T-helper 9 cell (primary cell): ENCODE measurements around the gene SPSB3.

Source experiments
- DNase-seq: peaks from one replicate; pipeline ENCODE4 v3.0.0-alpha.2; 2020

SPSB3 gene

DNA sequence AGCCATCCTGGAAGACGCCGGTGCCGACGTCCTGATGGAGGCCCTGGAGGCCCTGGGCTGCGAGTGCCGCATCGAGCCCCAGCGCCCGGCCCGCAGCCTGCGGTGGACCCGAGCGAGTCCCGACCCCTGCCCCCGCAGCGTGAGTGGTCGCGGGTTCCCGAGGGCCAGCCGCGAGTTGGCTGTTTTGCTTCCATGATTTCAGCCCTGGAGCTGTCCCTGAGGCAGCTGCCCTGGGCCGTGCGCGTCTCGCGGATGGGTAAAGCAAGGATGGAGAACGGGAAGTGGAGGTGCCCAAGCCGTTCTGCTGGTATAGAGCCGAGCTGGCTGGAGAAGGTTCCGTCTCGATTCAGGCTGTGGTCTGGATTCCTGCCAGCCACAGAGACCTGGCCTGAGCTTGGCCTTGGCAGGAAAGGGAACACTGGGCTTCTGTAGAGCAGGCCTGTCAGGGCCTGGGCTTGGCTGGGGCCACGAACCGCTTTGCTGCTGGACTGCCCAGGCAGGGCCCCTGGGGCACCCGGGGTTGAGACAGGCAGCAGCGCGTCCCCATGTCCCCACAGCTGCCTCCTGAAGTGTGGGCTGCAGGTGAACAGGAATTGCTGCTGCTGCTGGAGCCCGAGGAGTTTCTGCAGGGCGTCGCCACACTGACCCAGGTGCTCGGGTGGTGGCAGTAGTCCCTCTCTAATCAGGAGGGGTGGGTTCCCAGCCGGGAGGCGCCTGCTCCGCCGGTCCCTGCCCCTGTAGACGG lies 8.5 kb downstream of the SPSB3 start:
- no peak for DNase-seq

DNA sequence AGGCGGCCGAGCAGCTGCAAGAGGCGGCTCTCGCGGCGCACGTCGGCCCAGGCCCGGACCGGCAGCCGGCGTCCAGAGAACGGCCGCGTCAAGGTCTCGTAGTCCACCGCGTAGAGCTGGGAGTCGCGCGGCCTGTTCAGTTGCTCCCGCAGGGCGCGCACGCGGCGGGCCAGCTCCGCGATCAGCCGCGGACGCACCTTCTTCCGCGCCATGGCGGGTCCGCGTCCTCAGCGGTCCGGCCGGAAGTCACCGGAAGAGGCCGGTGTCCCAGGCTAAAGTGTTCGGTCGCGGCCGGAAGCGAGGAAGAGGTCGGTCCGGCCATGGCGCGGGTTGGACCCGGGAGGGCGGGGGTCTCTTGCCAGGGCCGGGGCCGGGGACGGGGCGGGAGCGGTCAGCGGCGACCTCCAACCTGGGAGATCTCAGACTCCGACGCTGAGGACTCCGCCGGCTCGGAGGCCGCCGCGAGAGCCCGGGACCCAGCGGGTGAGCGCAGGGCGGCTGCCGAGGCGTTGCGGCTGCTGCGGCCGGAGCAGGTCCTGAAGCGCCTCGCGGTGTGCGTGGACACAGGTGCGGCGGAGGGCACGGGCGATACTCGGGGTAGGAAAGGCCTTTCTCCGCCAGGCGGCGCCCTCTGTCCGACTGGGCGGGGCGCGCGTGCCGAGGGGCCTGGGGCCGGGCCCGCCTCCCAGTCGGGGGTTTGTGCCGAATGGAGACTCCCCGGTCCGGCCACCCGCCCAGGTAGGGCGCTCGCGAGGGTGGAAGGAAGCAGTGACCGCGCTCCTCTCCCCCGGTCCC lies 9.3 kb downstream of the SPSB3 start, which contains the start of gene MRPS34:
MRPS34 (minus strand) TSS at position 227 of the 795 bp plus-strand sequence; CDS start at position 212, 15 bp downstream.
- DNase-seq, result peak; percentile 79

DNA sequence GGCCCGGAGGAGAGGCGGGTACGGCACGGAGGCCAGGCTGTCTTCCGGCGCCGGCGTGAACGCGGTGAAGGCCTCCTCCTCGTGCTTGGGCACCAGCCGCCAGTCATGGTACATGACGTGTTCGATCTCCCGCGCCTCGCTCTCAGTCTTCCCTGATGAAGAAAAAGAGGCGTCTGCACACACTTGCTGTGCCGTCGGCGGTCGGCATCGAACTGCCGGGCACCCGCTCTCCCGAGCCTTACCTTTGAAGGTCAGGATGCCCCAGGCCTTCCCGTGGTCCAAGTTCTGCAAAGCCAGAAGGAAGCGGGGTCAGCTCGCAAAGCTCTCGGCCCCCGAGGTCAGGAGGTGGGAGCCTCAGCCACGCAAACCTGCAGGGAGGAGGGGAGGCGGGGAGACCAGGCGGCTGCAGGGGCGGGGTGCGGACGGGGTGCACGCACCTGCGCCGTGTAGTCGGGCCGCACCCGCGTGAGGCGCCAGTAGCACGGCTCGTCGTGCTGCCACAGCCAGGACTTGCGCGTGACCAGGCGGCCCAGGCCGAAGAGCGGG lies 9.9 kb downstream of the SPSB3 start, which contains the start of gene EME2:
EME2 (plus strand) TSS at position 449 of the 546 bp plus-strand sequence. CDS start 418 bp downstream, outside the sequence.
- DNase-seq, result peak; percentile 37

DNA sequence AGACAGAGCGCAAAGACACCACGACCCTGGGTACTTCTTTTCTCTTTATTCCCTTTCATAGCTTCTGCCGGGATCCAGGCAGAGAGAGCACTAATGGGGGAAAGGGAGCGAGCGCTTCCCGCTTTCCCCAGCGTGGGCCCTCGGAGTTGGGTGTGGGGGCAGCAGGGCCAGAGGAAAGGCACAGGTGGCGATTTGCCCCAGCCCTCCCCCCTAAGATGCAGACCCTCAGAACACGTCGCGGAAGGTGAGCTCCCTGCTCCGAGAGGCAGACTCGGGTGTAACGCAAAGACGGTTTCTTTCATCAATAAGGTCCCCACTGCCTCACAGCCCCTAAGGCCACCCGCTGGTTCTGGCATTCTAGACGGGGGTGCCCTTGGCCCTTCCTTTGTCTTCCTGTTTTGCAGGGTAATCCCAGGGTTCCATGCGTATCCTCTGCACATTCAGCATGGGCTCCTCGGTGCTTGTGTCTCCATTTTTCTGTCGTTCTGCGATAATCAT lies 10.5 kb downstream of the SPSB3 start:
- DNase-seq, result no peak

DNA sequence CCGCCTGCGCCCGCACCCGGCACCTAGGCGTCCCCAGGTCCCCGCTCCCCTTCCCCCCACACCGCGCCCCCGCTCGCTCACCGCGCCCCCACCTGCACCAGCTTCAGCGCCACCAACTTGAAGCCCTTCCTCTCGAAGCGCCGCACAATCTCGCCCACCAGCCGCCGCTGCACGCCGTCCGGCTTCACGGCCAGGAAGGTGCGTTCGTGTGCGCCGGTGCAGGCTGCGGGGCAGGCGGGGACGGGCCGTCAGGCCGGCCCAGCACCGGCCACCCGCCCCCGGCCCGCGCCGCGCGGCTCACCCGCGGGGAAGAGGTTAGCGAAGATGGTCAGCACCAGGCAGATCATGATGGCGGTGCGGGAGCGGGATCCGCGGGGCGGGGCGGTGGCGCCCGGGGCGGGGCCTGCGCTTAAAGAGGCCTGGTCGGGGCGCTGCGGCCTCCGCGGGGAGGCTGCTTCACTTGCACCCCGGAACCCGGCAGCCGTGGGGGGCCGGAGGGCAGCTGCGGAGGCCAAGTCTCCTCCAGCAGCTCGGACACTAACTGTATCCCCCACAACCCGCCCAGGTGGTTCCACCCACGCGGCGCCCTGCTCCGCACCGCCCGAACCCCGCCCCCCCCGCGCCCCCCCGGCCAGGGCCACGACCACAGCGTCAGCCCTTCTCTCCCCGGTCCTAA lies 11.0 kb downstream of the SPSB3 start, which contains the start of gene NME3:
NME3 (minus strand) TSS at position 356 of the 676 bp plus-strand sequence; CDS start at position 347, 9 bp downstream.
- DNase-seq, result peak; percentile 64

DNA sequence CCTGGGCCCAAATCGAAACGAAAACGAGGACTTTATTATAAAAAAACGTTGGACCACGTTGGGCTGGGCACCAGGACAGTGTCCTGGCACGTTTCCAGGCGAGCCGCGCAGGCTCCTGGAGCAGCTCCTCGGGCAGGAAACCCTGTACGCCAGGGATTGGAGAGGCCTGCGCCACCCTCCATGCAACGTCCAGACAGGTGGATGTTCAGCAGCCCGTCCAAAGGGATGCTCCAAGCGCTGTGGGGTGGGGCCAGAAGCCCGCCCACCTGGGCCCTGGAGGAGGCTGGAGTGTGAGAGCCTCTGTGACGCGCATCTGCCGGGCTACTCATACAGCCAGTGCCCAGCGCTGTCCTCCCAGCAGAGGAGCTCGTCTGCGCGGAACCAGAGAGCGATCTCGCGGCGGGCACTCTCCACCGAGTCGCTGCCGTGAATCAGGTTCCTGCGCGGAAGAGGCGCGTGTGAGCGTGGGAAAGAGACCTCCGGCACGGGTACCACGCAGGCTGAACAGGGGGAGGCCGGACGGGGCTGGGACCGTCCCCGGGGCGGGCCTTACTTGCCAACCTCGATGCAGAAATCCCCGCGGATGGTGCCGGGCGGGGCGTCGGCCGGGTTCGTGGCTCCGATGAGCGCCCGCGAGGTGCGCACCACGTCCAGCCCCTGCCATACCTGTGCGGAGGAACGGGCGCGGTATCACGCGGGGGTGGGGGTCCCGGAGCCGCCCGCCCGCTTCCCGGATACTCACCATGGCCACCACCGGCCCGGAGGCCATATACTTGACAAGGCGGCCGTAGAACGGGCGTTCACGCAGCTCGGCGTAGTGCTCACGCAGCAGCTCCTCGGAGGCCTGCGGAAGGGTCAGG lies 11.8 kb downstream of the SPSB3 start:
- DNase-seq, result peak; percentile 43

GRCh38 chr16:1769402-1770300 lies 12.7 kb downstream of the SPSB3 start:
- no peak for DNase-seq

DNA sequence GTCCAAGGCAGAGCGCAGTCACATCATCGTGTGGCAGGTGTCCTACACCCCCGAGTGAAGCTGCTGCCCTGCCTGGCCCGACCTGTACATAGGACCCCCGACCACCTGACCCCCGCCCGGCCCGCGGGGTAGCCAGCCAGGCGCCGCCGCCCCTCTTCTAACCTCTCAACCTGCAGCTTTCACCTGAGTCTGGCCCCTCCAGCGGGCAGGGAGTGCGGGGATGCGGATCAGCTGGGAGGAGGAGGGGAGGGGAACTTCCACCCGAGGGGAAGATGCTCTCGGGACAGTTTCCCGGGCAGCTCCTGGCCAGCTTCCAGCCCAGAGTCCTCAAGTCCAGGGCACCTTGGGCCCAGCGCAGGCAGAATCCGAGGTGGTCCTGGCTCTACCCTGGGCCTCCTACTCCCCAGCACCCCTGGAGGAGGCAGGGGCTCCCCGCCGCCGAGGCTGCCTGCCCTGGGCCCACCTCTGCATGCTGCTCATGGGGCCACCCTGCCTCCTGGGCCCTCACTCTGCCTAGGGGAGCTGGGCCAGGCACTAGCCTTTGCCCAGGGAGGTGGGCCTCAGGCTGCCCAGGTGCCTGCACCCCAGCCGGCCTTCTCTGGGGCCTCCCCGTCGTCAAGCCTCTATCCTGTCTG lies 13.5 kb downstream of the SPSB3 start:
- DNase-seq, result no peak

- DNase-seq, result no peak
Observed at GRCh38 chr16:1768061-1768766, 14.2 kb downstream of the SPSB3 start.

DNA sequence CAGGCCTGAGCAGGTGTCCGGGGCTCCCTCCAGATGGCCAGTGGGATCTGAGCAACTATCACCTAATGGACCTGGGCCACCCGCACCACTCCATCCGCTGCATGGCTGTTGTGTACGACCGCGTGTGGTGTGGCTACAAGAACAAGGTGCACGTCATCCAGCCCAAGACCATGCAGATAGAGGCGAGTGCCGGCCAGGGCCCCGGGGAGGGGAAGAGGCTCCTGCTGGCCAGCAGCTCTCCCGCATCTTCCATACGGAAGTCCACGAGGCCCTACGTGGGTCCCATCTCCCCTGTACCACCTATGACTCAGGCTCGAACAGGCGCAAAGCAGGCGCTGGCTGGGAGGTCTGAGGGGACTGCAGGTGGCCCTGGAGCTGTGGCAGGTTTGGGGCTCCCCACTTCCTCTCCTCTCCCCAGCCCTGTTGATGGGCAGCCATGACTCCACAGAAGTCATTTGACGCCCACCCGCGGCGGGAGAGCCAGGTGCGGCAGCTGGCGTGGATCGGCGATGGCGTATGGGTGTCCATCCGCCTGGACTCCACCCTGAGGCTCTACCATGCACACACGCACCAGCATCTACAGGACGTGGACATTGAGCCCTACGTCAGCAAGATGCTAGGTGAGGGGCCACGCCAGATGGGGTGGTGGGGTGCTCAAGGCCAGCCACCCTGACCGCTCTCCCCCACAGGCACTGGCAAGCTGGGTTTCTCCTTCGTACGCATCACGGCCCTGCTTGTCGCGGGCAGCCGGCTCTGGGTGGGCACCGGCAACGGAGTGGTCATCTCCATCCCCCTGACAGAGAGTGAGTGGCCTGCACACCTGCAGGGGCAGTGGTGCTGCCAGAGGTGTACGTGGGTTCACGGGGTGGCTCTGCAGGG lies 15.0 kb downstream of the SPSB3 start:
- DNase-seq, result no peak

- DNase-seq, result no peak
Observed at GRCh38 chr16:1766701-1767100, 15.7 kb downstream of the SPSB3 start.

GRCh38 chr16:1766231-1766630 lies 16.1 kb downstream of the SPSB3 start:
- DNase-seq, result no peak

DNA sequence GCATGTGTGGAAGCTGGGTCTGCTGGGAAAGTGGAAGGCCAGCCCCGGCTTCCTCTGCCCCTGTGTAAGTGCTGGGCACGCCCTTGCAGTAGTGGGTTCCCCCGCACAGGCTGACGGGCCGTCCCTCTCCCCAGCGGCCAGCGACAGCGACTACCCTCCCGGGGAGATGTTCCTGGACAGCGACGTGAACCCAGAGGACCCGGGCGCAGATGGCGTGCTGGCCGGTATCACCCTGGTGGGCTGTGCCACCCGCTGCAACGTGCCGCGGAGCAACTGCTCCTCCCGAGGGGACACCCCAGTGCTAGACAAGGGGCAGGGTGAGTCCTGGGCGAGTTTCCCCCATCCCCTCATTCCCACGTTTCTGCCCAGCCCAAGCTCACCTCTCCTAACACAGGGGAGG lies 16.5 kb downstream of the SPSB3 start:
- DNase-seq, result no peak

DNA sequence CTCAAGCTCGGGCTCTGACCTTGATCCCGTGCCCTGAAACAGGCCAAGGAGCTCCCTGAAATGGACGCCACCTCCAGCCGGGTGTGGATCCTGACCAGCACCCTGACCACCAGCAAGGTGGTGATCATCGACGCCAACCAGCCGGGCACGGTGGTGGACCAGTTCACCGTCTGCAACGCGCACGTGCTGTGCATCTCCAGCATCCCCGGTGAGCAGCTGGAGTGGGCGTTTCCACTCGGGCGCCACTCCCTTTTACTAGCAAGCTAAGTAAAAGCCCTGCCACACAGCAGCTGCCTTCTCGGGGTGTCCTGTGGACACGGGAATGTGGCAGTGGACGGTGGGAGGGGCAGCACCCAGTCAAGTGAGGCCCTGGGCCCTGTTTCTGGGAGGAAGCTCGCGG lies 17.4 kb downstream of the SPSB3 start:
- no peak for DNase-seq

GRCh38 chr16:1763521-1764511 lies 18.6 kb downstream of the SPSB3 start:
- no peak for DNase-seq

DNA sequence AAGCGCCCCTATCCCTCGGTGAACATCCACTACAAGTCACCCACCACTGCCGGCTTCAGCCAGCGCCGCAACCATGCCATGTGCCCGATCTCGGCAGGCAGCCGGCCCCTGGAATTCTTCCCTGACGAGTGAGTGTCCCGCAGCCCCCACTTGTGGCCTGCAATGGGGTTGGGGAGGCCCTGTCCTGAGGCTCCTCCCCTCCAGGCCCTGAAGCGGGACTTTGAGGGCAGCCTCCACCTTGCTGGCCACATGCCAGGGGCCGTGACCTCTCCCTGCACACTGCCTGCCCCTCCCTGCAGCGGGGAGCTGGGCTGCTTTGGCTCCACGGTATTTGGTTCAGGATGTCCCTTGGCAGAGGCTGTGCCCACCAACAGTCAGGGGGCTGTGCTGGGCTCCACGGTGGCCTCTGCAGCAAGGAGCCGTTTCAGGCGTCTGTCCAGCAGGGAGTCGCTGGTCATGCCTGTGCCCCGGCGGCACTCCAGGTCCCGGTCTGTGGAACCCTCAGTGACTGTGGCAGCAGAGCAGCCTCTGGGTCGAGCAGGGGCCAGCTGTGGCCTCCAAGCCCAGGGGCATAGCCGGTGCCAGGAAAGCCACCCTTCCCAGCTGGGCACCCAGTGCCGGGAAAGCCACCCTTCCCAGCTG lies 19.4 kb downstream of the SPSB3 start:
- no peak for DNase-seq
